LNCaP clone FGC (cell line): Measurements from ENCODE around the gene AP1M1.

ENCODE experiments used
- DNase-seq: peaks from one replicate; pipeline ENCODE4 v3.0.0-alpha.2; 2011; ENCODE audit warnings: low read depth
- H3K4me3 ChIP-seq: 2 replicates; pipeline ENCODE4 v1.5.1; 2011; ENCODE audit warnings: mild to moderate bottlenecking, low read depth, low read length, control low read depth
- TF ChIP-seq, protein P1 (sequence below): IDR thresholded peaks from 2 replicates; pipeline ENCODE4 v1.5.1; 2012; ENCODE audit warnings: mild to moderate bottlenecking; ENCODE audit not compliant: control insufficient read depth, insufficient read depth; ENCODE audit errors: extremely low read depth

Gene AP1M1

GRCh38 chr19:16224293-16225045 lies 26.8 kb downstream of the AP1M1 start:
- no peak for DNase-seq
- no peak overlapping the region for H3K4me3 ChIP-seq
- TF ChIP-seq, protein P1, sequence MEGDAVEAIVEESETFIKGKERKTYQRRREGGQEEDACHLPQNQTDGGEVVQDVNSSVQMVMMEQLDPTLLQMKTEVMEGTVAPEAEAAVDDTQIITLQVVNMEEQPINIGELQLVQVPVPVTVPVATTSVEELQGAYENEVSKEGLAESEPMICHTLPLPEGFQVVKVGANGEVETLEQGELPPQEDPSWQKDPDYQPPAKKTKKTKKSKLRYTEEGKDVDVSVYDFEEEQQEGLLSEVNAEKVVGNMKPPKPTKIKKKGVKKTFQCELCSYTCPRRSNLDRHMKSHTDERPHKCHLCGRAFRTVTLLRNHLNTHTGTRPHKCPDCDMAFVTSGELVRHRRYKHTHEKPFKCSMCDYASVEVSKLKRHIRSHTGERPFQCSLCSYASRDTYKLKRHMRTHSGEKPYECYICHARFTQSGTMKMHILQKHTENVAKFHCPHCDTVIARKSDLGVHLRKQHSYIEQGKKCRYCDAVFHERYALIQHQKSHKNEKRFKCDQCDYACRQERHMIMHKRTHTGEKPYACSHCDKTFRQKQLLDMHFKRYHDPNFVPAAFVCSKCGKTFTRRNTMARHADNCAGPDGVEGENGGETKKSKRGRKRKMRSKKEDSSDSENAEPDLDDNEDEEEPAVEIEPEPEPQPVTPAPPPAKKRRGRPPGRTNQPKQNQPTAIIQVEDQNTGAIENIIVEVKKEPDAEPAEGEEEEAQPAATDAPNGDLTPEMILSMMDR, result no peak

DNA sequence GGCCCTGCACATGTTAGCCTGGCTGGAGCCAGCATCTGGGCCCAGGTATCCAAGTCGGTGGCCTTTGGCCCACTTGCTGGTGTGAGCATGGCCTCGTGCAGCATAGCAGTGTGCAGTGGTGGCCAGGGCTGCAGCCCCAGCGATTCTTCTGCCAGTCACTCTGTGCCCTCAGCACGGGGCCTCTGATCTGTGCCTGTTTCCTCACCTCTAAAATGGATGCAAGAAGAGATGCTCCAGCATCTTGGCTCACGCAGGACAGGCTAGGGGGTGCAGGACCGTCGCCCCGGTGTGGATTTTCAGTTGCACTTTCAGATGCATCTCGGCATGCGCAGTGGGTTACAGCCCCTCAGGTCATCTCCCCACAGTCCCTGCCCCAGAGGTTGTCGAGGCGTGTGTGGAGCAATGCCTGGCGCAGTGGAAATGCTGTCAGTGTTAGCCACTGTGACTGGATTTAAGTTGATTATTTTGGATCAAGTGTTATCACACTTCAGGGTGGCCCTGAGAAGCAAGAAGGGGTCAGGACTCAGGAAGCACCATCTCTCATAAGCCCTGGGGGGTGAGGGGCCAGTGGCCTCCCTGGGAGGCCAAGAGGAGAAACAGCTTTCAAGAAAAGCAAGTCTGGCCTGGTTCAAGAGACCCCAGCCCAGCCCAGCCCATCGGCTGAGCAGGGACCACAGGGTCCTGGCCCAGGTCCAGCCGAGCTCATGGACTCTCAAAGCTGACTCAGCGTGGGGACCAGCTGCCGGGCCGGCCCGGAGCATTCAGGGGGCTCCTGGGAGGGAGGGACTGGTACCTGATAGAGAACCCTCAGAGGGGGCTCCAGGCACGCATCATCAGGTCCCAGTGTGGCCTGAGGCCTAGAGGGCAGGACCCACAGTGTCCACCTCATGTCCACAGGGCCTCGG lies 27.8 kb downstream of the AP1M1 start:
- no peak for DNase-seq
- H3K4me3 ChIP-seq, result no peak overlapping the region
- TF ChIP-seq, protein P1, result no peak

- TF ChIP-seq, protein P1, result no peak
- no peak overlapping the region for H3K4me3 ChIP-seq
- DNase-seq, result no peak
Observed at GRCh38 chr19:16226184-16226591, 28.5 kb downstream of the AP1M1 start.

- no peak for DNase-seq
- TF ChIP-seq, protein P1, result no peak
- no peak overlapping the region for H3K4me3 ChIP-seq
Observed at GRCh38 chr19:16226878-16227836, 29.4 kb downstream of the AP1M1 start.

GRCh38 chr19:16227837-16228636 lies 30.3 kb downstream of the AP1M1 start:
- no peak for DNase-seq
- no peak overlapping the region for H3K4me3 ChIP-seq
- TF ChIP-seq, protein P1, result no peak
